Upper lobe of left lung (tissue), 6 donors: ENCODE measurements around the gene RNU5D-1. TPM values are rescaled to one million over a fixed set of nuclear protein-coding genes. Genes with fewer than 3 reads are reported as not detected.
A peak's percentile ranks its signal among the peaks of the same experiment; 100 is the strongest.
"Not testable (repeated sequence)": the region's sequence is repeated elsewhere in the genome, so short reads cannot be mapped to it uniquely, and the experiment has no call there.

ENCODE experiments used
- ATAC-seq, 2 donors: fragments of 200-7000 bp; cut with Tn5 transposase; one replicate each; pipeline ENCODE4 v1.9.1; 2022; ENCODE audit warnings: mild to moderate bottlenecking in 2 of 2, moderate library complexity in 2 of 2; ENCODE audit not compliant: low FRiP score in 2 of 2
- DNase-seq, 2 donors: peaks; one replicate each; pipeline ENCODE4 v3.0.0-alpha.2; 2019 to 2020
- H3K27ac ChIP-seq, 4 donors: fragments of 200-600 bp; sonication (generic); one replicate each; pipeline ENCODE4 v1.5.1; 2016 to 2019
- H3K27me3 ChIP-seq, 4 donors: fragments of 200-600 bp; sonication (generic); one replicate each; pipeline ENCODE4 v1.5.1; 2017 to 2019
- H3K36me3 ChIP-seq, 4 donors: fragments of 200-600 bp; sonication (generic); one replicate each; pipeline ENCODE4 v1.5.1; 2016 to 2019
- H3K4me1 ChIP-seq, 4 donors: fragments of 200-600 bp; sonication (generic); one replicate each; pipeline ENCODE4 v1.5.1; 2018 to 2019
- H3K4me3 ChIP-seq, 4 donors: fragments of 200-600 bp; sonication (generic); one replicate each; pipeline ENCODE4 v1.5.1; 2017 to 2019; ENCODE audit warnings: mild to moderate bottlenecking in 2 of 4, moderate library complexity in 1 of 4
- H3K9me3 ChIP-seq, 4 donors: fragments of 200-600 bp; sonication (generic); one replicate each; pipeline ENCODE4 v1.5.1; 2018 to 2019
- EP300 ChIP-seq, 4 donors: sonication (generic); formaldehyde crosslinking; IDR thresholded peaks; one replicate each; pipeline ENCODE4 v1.5.1; 2017; ENCODE audit warnings: antibody characterized with exemption in 4 of 4, control low read depth in 2 of 4
- POLR2A ChIP-seq, 4 donors: fragments of 450-650 bp; IDR thresholded peaks; one replicate each; pipeline ENCODE4 v1.5.1; 2016 to 2017; ENCODE audit warnings: antibody characterized with exemption in 4 of 4, mild to moderate bottlenecking in 2 of 4
- POLR2AphosphoS5 ChIP-seq, 2 donors: sonication (generic); formaldehyde crosslinking; IDR thresholded peaks; one replicate each; pipeline ENCODE4 v1.5.1; 2017; ENCODE audit warnings: antibody characterized with exemption in 2 of 2
- WGBS, 2 donors: methylation state at CpG; one replicate each; pipeline ENCODE4 v1.1.5; 2017 to 2018; 5-methylcytosine and 5-hydroxymethylcytosine counted together
- total RNA-seq, 6 donors: library from RNA; depleted of rRNA in 4 of 6; stranded (reverse); fragments of >200 nt in 4 of 6; gene quantifications; one replicate each; pipeline versions ENCODE4 v1.1.0 to v1.2.1, GENCODE V29; 2016 to 2021
- TF ChIP-seq, protein P1 (sequence below), 6 experiments: fragments of 450-650 bp in 4 of 6; fragments of 200-600 bp in 2 of 6; sonication (generic) in 2 of 6; IDR thresholded peaks; one replicate each; pipeline ENCODE4 v1.5.1; 2016 to 2019; ENCODE audit warnings: antibody characterized with exemption in 6 of 6
- donor health status: DM: no; HTN: no; CAD: no; lungs with moderate emphysema.
- donor health status: DM: no; HTN: yes; CAD: no; lungs with severe emphysema.

The RNU5D-1 gene
- total RNA-seq, 6 donors from 2014 or later: not detected

DNA sequence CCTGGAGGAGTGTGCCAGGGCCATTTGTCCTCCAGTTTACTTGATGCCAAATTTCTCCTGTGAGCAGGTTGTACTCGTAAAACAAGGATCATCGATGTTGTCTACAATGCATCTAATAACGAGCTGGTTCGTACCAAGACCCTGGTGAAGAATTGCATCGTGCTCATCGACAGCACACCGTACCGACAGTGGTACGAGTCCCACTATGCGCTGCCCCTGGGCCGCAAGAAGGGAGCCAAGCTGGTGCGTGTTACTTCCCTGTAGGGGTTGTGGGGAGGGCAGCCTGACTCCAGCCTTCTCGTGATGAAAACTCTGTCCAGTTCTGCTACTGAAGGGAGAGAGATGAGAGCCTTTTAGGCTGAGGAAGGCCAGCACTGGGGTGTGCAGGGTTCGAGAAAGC lies 46.6 kb upstream of the RNU5D-1 start:
- ATAC-seq: no peak
- 80 to 88% methylated on average over 7 to 14 of the region's 14 CpGs for WGBS, 2 donors
- Histone ChIP-seq H3K27me3 (no peaks in the 10 kb centered on the region), H3K36me3 (peaks cover 11 to 62% (median 45%) of the 10 kb centered on the region in 4 donors), H3K9me3 (no peaks in the 10 kb centered on the region), H3K4me3 (peak overlapping the region in 1 of 4 donors; percentile 91), H3K27ac (no peak overlapping the region), H3K4me1 (peaks cover 16 to 33% (median 24%) of the 10 kb centered on the region in 4 donors)
- DNase-seq: no peak
- TF ChIP-seq POLR2A (IDR thresholded peaks at IDR 0.05) (no peak), EP300 (IDR thresholded peaks at IDR 0.05) (no peak), POLR2AphosphoS5 (IDR thresholded peaks at IDR 0.05) (no peak)
- TF ChIP-seq, protein P1, sequence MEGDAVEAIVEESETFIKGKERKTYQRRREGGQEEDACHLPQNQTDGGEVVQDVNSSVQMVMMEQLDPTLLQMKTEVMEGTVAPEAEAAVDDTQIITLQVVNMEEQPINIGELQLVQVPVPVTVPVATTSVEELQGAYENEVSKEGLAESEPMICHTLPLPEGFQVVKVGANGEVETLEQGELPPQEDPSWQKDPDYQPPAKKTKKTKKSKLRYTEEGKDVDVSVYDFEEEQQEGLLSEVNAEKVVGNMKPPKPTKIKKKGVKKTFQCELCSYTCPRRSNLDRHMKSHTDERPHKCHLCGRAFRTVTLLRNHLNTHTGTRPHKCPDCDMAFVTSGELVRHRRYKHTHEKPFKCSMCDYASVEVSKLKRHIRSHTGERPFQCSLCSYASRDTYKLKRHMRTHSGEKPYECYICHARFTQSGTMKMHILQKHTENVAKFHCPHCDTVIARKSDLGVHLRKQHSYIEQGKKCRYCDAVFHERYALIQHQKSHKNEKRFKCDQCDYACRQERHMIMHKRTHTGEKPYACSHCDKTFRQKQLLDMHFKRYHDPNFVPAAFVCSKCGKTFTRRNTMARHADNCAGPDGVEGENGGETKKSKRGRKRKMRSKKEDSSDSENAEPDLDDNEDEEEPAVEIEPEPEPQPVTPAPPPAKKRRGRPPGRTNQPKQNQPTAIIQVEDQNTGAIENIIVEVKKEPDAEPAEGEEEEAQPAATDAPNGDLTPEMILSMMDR (IDR thresholded peaks at IDR 0.05): no peak

DNA sequence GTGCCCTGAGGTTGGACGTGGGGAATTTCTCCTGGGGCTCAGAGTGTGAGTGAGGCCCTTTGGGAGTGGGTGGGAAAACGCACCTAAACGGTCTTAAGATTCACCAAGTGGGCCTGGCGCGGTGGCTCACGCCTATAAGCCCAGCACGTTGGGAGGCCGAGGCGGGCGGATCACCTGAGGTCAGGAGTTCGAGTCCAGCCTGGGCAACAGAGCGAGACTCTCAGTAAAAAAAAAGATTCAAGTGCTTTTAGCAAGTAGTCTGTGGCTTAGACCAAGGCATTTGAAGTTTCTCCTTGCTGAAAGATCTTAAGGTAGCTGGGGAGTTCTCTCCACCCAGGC lies 45.7 kb upstream of the RNU5D-1 start:
- peak overlapping the region; percentile 70 to 91 (median 80) for H3K4me3 ChIP-seq
- ATAC-seq (no peak), DNase-seq (peak in 1 of 2 donors; percentile 62)
- 63 to 65% methylated on average over 12 of the region's 12 CpGs for WGBS, 2 donors
- H3K4me1 ChIP-seq: peaks cover 16 to 33% (median 24%) of the 10 kb centered on the region in 4 donors
- TF ChIP-seq POLR2A (IDR thresholded peaks at IDR 0.05) (no peak), POLR2AphosphoS5 (IDR thresholded peaks at IDR 0.05) (no peak), EP300 (IDR thresholded peaks at IDR 0.05) (no peak)
- TF ChIP-seq, protein P1 (IDR thresholded peaks at IDR 0.05): no peak
- no peaks in the 10 kb centered on the region for H3K27me3 ChIP-seq
- no peaks in the 10 kb centered on the region for H3K9me3 ChIP-seq
- H3K27ac ChIP-seq: peak overlapping the region; percentile 86 to 94 (median 94)
- H3K36me3 ChIP-seq: peaks cover 11 to 55% (median 45%) of the 10 kb centered on the region in 4 donors

DNA sequence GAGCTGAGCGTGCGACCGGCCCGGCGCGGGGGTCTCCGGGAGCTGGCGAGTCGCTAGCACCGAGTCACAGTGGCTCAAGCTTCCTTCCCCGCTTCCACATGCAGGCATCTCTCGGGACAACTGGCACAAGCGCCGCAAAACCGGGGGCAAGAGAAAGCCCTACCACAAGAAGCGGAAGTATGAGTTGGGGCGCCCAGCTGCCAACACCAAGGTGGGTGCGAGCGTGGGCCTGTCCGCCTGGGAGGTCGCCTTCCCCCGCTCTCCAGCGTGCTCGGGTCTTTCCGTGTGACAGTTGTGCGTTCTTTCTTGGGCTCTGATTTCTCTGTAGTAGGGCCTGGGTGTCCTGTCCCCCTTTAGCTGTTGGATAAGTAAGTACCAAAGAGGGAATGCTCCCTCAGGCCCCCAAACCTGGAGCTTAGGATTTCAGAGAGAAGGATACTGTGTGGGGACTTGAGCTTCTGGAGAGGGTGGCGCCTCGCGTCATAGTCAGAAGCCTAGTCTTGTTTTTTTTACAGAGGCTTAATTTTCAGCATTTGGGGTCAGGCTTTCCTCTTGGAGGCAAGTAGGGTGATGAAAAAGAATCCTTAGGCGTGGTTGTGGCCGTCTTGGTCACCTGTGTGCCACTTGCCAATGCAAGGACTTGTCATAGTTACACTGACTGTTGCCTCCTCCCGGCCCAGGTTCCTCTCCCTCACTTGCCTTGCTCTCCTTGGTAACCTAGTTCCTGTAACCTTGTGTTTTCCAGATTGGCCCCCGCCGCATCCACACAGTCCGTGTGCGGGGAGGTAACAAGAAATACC lies 45.2 kb upstream of the RNU5D-1 start:
- Histone ChIP-seq H3K4me3 (peak overlapping the region; percentile 70 to 91 (median 80)), H3K36me3 (peaks cover 11 to 50% (median 44%) of the 10 kb centered on the region in 4 donors), H3K4me1 (peaks cover 16 to 33% (median 24%) of the 10 kb centered on the region in 4 donors), H3K27me3 (no peaks in the 10 kb centered on the region), H3K27ac (peak overlapping the region; percentile 86 to 94 (median 94)), H3K9me3 (no peaks in the 10 kb centered on the region)
- 9 to 22% methylated on average over 14 to 20 of the region's 36 CpGs for WGBS, 2 donors
- peak in 1 of 2 donors; percentile 44 for DNase-seq
- no peak for TF ChIP-seq POLR2A (IDR thresholded peaks at IDR 0.05)
- no peak for TF ChIP-seq POLR2AphosphoS5 (IDR thresholded peaks at IDR 0.05)
- no peak for TF ChIP-seq EP300 (IDR thresholded peaks at IDR 0.05)
- TF ChIP-seq, protein P1 (IDR thresholded peaks at IDR 0.05): no peak
- peak; percentile 23 to 43 for ATAC-seq

- Histone ChIP-seq H3K4me3 (peak within 1 kb of the TSS; percentile 70 to 91 (median 80)), H3K27ac (peak within 1 kb of the TSS; percentile 86 to 94 (median 94)), H3K9me3 (no peaks in the 10 kb centered on the region), H3K27me3 (no peaks in the 10 kb centered on the region), H3K36me3 (peaks cover 11 to 42% (median 36%) of the 10 kb centered on the region in 4 donors), H3K4me1 (peaks cover 16 to 33% (median 24%) of the 10 kb centered on the region in 4 donors)
- DNase-seq: peak; percentile 91 to 92
- peak; percentile 90 to 96 for ATAC-seq
- 0 to 1% methylated on average over 22 to 49 of the region's 65 CpGs for WGBS, 2 donors
- peak; percentile 98 to 99 for TF ChIP-seq POLR2AphosphoS5 (IDR thresholded peaks at IDR 0.05)
- peak in 1 of 4 donors; percentile 68 for TF ChIP-seq EP300 (IDR thresholded peaks at IDR 0.05)
- peak; percentile 56 to 98 (median 92) for TF ChIP-seq POLR2A (IDR thresholded peaks at IDR 0.05)
- TF ChIP-seq, protein P1 (IDR thresholded peaks at IDR 0.05): peak in 2 of 6 experiments; percentile 16 to 17
Observed at GRCh38 chr1:44775078-44775929, 44.3 kb upstream of the RNU5D-1 start, which contains the start of gene RPS8. RPS8 (plus strand) TSS chr1:44775540; CDS start chr1:44775597, 57 bp downstream.

DNA sequence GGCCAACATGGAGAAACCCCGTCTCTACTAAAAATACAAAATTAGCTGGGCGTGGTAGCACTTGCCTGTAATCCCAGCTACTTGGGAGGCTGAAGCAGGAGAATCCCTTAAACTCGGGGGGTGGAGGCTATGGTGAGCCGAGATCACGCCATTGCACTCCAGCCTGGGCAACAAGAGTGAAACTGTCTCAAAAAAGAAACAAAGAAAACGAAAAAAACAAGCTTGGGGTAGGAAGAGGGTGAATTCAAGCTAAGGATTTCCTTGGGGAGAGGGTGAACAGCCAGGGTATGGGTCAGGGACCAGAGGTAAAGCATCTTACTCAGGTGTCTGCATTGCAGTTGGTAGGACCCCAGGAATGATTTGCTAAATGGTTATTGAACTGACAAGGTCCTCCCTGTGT lies 35.5 kb upstream of the RNU5D-1 start:
- not testable (repeated sequence) for H3K27me3 ChIP-seq, H3K4me1 ChIP-seq, H3K9me3 ChIP-seq, H3K36me3 ChIP-seq, ATAC-seq, H3K27ac ChIP-seq, DNase-seq, H3K4me3 ChIP-seq
- 96% methylated on average over 6 of the region's 6 CpGs for WGBS, 2 donors
